ENCODE measurements around the gene PROM2.
"Not testable (repeated sequence)": the region's sequence is repeated elsewhere in the genome, so short reads cannot be mapped to it uniquely, and the experiment has no call there.

PROM2 gene, protein sequence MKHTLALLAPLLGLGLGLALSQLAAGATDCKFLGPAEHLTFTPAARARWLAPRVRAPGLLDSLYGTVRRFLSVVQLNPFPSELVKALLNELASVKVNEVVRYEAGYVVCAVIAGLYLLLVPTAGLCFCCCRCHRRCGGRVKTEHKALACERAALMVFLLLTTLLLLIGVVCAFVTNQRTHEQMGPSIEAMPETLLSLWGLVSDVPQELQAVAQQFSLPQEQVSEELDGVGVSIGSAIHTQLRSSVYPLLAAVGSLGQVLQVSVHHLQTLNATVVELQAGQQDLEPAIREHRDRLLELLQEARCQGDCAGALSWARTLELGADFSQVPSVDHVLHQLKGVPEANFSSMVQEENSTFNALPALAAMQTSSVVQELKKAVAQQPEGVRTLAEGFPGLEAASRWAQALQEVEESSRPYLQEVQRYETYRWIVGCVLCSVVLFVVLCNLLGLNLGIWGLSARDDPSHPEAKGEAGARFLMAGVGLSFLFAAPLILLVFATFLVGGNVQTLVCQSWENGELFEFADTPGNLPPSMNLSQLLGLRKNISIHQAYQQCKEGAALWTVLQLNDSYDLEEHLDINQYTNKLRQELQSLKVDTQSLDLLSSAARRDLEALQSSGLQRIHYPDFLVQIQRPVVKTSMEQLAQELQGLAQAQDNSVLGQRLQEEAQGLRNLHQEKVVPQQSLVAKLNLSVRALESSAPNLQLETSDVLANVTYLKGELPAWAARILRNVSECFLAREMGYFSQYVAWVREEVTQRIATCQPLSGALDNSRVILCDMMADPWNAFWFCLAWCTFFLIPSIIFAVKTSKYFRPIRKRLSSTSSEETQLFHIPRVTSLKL

DNA sequence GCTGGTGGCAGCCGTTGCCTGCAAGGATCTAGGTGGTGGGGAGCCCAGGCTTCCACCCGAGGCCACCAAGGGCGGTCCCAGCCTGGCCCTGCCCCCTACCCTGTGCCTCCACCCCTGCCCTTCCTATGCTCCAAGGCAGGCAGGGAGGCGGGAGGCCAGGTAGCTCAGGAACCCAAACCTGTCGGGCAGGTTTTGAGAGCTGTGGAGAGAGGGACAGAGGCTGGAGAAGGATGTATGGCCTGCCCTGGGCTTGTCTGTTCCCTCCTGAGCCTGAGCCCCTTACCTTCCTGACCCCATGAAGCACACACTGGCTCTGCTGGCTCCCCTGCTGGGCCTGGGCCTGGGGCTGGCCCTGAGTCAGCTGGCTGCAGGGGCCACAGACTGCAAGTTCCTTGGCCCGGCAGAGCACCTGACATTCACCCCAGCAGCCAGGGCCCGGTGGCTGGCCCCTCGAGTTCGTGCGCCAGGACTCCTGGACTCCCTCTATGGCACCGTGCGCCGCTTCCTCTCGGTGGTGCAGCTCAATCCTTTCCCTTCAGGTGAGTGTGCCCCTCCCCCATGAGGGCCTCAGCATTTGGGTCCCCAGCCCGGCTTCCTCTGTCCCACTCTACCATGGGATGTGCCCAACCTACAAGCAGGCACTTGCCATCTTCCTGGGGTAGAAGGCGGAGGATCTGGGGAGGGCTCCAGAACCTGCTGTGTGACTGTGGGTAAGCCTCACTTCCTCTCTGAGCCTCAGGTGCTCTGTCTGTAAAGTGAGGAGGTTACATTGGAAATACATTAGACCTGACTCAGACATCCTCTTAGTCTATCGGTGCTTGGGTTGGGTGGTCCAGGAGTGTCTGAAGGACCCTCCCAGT is at the start of gene PROM2:
TSS of gene PROM2 (plus strand) at position 159 of the 860 bp plus-strand sequence. CDS start at position 296, 137 bp downstream.
- no peak for DNase-seq

DNA sequence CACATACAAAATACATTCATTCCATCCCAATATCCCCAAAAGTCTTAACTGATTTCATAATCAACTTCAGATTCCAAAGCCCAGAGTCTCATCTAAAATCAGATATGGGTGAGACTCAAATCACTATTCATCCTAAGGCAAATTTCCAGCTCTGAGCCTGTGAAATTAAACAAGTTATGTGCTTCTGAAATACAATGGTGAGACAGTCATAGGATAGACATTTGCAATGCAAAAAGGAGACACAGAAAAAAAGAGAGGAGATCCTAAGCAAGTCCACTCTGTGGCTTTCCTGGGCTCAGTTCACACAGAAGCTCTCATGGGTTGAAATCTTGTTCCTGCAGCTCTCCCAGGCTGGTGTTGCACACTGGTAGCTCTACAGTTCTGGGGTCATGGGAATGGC is 48.6 kb upstream of the PROM2 start:
- no peak for DNase-seq

DNA sequence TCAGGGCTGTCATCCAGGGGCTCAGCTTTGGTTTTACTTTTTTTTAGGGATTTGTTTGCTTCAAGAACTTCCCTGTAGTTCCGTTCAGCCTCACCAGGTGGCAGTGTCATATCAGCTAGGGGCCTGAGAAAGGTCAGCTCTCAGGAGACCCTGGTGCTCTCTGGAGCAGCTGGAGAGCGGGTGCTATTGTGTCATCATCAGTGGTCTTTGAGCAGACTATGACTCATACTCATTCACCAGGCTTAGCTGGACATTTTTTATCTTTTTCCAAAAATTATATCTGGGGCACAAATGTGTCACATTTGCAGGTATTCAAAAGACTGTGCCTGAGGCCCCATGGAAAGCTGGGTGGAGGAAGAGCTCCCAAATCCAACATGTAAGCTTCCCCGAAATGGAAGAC is 42.5 kb upstream of the PROM2 start:
- DNase-seq = no peak

DNA sequence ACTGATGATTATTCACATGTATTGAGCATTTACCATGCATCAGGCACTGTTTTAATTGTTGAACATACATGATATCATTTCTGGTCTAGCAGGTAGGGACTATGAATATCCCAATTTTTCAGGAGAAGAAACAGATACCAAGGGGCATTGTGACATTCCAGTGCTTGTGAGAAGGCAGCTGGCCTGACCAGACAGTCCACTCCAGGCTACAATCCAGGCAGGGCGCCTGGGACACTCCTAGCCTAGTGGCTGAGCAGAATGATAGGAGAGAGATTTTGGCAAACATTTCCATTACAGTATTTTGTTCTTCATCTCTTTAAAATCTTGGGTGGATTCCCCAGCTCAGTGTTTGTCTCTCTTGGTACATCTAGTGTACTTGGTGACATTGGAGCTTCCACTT is 42.0 kb upstream of the PROM2 start:
- DNase-seq = no peak

DNA sequence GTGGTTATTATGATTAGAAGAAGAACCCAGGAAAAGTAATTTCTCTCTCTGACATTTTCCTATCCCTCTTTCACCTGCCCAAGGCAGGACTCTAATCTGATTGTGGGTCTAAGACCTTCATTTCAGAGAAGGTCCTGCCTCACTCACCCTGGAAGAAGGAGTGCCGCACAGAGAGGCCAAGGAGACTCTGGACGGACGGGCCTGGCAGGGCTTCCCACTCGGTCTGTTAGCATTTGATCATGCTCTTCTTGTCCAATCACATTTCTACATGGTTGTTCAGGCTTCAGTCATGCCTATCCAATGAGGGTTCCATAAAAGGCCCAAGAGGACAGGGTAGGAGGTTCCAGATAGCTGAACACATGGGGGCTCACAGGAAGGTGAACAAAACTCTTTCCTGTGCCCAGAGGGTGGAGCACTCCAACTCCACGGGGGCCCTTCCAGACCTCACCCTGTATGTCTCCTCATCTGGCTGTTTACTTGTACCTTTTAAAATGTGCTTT is 39.9 kb upstream of the PROM2 start:
- DNase-seq = no peak

DNA sequence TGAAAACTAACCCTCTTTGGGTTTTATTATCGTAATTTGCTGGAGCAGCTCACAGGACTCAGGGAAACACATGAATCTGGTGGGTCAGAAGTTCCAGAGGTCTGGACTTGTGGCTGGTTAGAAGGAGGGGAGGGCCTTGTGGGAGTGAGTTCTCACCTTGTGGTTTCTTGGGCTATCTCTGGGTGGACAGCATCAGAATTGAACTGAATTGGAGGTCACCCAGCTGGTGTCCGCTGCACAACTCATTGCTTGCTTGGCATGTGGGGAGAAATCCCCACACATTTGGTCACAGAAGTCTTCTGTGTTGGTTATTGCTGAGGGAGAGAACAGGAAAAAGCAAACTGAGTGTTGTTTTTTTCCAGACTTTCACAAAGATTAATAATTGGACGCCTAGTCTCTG is 39.4 kb upstream of the PROM2 start:
- DNase-seq = no peak

DNA sequence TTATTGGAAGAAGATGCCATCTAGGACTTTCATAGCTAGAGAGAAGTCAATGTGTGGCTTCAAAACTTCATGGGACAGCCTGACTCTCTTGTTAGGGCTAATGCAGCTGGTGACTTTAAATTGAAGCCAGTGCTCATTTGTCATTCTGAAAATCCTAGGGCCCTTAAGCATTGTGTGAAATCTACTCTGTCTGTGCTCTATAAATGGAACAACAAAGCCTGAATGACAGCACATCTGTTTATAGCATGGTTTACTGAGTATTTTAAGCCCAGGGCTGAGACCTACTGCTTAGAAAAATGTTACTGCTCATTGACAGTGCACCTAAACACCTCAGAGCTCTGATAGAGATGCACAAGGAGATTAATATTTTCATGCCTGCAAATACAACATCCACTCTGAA is 36.1 kb upstream of the PROM2 start:
- no peak for DNase-seq

DNA sequence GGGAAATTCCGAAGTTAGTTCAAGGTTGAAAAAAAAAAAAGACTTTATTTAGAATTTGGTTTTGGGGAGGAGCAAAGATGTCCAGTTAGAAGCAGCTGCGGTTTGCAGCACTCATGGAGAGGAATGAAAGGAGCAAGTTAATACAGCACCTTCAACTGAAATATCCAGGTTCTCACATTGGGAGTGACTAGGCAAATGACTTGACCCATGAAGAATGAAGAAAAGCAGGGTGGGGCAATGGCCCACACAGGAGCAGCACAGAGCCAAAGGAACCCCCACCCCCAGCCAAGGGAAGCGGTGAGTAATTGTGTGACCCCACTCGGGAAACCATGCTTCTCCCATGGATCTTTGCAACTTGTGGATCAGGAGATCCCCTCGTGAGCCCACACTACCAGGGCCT is 34.2 kb upstream of the PROM2 start:
- no peak for DNase-seq

DNA sequence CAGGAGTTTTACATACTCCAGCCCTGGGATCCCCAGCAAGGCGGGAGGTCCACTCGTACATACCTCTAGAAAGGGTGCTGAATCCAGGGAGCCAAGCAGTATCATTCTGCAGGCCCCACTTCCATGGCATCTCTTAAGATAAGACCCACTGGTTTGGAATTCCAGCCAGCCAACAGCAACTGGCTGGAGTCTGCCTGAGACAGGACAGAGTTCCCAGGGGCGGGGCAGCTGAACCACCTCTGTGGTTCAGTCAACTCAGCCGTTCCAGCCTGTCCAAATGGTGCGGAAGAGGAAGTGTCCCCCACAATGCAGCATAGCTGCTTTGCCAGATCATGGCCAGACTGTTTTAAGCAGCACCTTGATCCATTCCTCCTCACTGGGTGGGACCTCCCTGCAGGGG is 33.7 kb upstream of the PROM2 start:
- DNase-seq = no peak

DNA sequence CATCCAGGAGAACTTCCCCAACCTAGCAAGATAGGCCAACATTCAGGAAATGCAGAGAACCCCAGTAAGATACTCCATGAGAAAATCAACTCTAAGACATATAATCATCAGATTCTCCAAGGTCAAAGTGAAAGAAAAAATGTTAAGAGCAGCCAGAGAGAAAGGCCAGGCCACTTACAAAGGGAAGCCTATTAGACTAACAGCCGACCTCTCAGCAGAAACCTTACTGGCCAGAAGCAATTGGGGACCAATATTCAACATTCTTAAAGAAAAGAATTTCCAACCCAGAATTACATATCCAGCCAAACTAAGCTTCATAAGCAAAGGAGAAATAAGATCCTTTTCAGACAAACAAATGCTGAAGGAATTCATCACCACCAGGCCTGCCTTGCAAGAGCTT is 32.2 kb upstream of the PROM2 start:
- not testable (repeated sequence) for DNase-seq

DNA sequence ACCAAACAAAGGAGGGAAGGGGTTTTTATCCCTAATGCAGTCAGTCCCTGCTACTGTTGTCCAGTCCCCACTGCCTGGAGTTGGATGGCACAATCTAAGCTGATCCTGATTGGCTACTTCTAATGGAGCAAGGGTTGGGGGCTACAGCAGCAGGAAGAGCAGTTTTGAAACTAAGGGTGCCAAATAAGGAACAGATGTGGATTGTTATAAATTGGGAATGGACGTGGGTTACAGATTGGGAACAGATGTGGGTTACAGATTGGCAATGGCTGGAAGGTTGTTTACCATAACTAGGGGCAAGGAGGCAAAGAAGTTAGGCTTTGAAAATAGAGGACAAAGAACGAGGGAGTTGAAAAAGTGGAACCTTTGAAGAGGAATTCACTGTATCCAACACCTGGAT is 16.0 kb upstream of the PROM2 start:
- DNase-seq = no peak

DNA sequence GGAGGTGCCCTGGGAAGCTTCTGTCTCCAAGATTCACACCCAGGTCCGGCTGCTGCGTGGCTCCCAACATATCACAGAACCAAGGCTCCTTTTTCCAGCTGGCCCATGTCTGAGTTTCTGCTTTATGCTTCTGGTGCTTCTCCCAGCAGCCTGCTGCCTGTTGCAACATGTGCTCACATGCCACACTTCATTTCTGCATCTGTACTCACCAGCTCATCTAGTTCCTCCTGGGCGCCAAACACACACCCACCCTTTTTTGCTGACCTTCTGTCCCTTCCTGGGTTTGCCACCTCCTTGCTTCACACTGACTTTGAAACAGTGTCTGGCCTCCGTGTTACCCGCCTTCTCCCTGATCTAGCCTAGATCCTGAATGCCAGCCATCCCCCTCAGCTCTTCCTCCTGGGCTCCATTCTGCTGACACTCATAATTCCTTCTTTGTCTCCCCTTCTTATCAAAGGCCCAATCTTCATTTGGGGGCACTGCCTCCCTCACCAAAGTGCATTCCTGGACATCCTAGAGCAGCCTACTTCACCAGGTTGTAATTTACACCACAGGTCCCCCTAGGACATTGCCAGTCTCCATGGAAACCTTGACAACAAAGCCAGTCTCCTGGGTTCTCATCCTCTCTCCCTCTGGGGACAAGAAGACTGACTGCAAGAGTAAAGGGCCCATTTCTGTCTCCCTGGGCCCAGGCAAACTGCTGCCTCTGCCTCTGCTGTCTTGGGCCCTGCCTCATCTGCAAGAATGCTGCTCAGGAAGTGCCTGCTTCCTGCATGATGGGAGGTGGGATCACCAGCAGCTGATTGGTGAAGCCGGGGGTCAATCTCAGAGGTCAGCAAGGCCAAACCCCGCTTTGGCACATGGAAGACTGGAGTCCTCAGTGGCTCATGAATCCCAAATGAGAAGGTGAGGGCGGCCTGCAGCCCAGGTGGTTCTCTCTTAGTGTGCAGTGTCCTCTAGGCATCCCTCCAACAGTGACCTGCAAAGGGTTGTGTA is 13.9 kb upstream of the PROM2 start:
- DNase-seq = no peak

DNA sequence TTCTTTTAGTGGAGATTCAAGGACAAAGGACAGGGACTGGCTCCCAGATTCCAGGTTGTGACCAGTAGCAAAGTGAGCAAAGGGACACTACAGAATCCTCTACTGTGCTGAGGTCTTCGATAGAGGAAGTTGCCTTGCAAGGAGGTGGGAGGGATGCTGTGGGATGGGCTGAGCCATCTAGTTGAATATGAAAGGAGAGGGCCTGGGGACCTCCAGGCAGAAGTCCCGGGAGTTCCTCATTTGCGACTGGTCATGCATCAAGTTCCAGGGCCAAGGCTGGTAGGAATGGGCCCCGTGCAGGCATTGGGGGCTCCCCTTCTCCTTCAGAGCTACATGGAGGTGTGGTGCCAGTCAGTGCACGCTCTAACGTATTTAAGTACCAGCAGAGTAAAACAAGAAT is 12.6 kb upstream of the PROM2 start:
- no peak for DNase-seq

DNA sequence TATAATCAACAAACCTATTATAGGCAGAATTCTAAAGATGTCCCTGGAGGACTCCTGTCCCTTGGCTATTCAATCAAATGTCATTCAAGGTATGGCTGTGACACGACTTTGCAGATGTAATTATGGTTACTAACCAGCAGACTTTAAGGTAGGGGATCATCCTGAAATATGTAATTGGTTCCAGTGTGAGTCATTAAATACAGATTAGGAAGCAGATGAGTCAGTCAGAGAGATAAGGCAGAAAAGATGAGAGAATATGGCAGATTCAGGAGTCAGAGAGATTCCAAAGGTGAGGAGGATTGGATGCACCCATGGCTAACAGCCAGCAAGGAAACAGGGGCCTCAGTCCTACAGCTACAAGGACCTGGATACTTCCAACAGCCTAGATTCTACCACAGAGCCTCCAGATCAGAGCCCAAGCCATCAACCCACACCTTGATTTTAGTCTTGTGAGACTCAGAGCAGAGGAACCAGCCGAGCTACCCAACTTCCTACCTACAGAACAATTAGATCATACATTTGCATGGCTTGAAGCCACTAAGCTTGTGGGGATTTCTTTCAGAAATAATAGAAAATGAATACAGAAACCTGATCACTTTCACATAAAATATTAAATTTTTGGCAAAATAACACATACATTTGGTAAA is 11.2 kb upstream of the PROM2 start:
- DNase-seq = no peak

DNA sequence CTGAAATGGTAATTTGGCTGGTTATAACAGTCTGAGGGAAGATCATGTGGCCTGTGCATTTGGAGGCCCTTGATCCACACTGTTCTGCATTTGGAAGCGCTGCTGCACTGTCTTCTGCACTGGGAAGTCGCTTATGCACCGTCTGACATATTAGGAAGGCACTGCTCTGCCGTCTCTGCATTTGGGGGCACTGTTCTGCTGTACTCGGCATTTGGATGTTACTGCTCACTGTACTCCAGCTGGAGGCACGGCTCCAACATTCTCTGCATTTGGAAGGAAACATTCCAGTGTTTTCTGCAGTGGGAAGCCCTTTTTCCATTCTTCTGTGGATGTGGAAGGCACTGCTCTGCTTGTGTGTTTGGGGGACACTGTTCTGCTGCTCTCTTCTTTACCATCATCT is 9.6 kb upstream of the PROM2 start:
- no peak for DNase-seq

DNA sequence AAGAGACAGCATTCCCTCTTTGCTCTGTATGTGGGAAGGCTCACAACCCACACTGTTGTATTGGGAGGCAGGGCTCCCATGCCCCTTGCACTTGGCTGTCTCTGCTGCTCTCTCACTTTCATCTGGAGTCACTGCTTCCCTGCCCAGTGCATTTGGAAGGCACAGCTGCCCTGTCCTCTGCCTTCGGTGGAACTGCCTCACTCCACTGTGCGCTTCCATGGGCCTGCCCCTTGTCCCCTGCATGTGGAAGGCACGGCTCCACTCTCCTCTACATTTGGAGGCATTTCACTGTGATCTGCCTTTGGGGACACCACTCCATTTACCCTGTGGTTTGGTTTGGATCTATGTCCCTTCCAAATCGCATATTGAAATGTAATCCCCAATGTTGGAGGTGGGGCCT is 9.1 kb upstream of the PROM2 start:
- DNase-seq = no peak

DNA sequence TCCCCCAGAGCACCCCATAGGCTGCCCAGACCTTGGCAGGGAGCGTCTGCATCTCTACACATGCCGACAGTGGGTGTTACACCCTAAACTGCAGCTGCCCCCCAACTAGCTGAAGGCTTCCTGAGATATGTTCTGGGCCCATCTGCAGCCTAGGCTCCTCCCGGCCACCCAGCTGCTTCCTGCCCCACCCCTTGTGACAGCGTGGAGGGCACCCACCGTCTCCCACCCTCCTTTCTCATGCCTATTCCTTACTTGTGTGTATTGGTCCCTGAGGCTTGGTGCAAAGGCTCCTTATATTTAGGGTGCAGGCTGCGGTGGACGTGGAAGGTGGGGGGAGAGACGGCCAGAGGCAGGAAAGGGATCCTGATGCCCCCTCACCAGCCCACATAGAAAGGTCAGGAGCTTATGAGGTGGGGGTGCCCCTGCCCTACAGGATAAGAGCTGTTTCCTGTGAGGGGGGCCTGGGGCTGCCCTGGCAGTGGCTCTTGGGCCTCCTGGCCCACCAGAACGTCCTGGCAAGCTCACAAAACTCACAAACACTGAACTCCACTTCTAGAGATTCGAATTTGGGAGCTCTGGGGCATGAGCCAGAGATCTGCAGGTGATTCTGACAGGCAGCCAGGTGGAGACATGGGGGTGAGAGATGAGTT is 7.3 kb upstream of the PROM2 start:
- no peak for DNase-seq

DNA sequence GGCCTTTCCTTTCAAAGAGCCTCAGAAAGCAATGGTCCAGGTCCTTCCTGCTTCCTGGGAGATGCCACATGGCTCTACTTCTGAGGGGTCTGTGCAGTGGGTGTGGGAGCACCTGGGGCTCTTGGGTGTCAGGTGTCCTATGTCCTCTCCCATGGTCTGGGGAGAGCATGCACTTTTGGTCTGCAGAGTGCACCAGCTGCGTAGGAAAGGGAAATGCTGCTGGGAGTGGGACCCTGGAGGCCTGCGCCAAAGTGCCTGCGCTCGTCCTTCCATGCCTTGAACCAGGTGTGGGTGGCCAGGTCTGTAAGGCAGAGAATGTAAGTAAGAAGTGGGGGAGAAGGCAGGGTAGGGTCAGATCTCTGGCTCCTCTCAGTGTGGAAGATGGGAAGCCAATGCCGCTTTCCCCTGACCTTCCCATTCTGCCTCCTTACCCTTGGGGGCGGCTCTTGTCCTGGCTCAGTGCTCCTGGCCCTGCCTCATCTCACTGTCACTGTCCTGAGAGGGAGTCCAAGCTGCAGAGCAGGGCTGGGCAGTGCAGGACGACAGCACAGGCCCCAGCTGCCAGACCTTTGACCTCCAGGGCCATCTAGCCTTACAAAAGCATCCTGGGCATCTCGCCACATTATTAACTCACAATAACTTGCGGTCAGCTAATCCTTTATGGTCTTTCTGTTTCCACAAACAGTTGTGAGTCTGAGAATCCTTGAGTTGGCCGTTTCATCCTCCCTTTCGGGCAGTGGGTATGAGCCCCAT is 6.6 kb upstream of the PROM2 start:
- DNase-seq = no peak

DNA sequence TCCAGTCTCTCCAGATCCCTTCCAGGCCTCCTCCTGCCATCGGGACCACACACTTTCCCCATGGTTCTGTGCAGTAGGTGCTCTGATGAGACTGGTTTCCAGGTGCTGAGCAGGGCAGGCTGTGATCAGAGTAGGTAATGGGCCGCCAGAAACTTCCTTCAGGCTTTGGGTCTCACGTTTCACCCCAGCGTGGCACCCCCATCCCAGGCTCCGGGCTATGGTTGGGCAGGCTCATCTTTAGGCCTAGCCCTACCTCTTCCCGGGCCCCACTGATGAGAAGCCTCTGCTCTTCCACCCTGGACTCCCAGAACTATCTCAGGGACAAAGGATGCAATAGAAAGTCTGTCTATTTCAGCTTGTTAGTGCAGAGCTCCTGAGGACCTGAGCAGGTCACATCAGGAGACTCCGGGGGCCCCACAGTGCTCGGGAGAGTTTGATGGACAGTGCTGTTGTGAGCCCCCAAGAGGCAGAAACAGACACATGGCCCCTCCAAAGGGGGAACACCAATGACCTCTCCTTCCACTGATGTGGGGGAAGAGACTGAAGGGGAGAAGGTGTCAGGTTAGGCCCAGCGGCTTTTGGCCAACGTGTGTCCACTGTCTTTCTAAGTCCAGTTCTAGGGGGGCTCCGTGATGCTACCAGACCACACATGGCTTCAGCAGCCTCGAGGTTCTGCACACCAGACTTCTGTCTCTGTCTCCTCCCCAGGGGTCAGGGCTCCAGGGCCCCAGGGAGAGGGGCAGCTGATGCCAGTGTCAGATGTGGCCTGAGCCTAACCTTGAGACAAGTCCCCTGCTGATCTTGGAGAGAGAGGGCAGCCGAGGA is 5.8 kb upstream of the PROM2 start:
- DNase-seq = no peak

Data from NCI-H446 treated with DMSO at 0.1 percent for 48 hours (cell line).